Prostate gland (tissue), 2 donors: ENCODE data around the gene BTBD10. TPM values are rescaled to one million over a fixed set of nuclear protein-coding genes. Genes with fewer than 3 reads are reported as not detected.

Experiments used
- DNase-seq: peaks from one replicate; pipeline ENCODE4 v3.0.0-alpha.2; 2019; ENCODE audit warnings: low spot score
- H3K27ac ChIP-seq, 2 donors: fragments of 200-600 bp; sonication (generic); 2 replicates each; pipeline ENCODE4 v1.5.1; 2017 to 2019
- H3K27me3 ChIP-seq: fragments of 200-600 bp; sonication (generic); replicated peaks from 2 replicates; pipeline ENCODE4 v1.5.1; 2019; ENCODE audit not compliant: insufficient read depth
- H3K36me3 ChIP-seq, 2 donors: fragments of 200-600 bp; sonication (generic); 1 replicate in 1 of 2; 2 replicates in 1 of 2; pipeline versions ENCODE4 v1.5.1 to v1.8.1; 2017 to 2019
- H3K4me1 ChIP-seq: fragments of 200-600 bp; sonication (generic); replicated peaks from 2 replicates; pipeline ENCODE4 v1.5.1; 2019
- H3K4me3 ChIP-seq, 2 donors: fragments of 200-600 bp; sonication (generic); 2 replicates each; pipeline ENCODE4 v1.5.1; 2017 to 2019
- H3K9me3 ChIP-seq: fragments of 200-600 bp; sonication (generic); 2 replicates; pipeline ENCODE4 v1.5.1; 2017
- POLR2A ChIP-seq: fragments of 450-650 bp; IDR thresholded peaks from one replicate; pipeline ENCODE4 v1.6.1; 2016; ENCODE audit warnings: antibody characterized with exemption, mild to moderate bottlenecking
- POLR2AphosphoS5 ChIP-seq: sonication (generic); formaldehyde crosslinking; IDR thresholded peaks from one replicate; pipeline ENCODE4 v1.6.1; 2017; ENCODE audit warnings: antibody characterized with exemption
- WGBS: methylation state at CpG from one replicate; pipeline ENCODE4 v1.1.5; 2018; 5-methylcytosine and 5-hydroxymethylcytosine counted together
- intact Hi-C: fragments of 100-400 bp; cut with DNase I; formaldehyde crosslinking; loops from one replicate; pipeline ENCODE4 v1.14.2; 2022
- total RNA-seq, 2 donors: library from RNA; depleted of rRNA; stranded (reverse); fragments of >200 nt; gene quantifications; one replicate each; pipeline ENCODE4 v1.1.0, GENCODE V29; 2016
- TF ChIP-seq, protein P1 (sequence below), 4 experiments: fragments of 200-600 bp in 2 of 4; fragments of 450-650 bp in 2 of 4; sonication (generic) in 2 of 4; IDR thresholded peaks; 1 replicate in 3 of 4; 2 replicates in 1 of 4; pipeline ENCODE4 v1.5.1; 2016 to 2019; ENCODE audit warnings: antibody characterized with exemption in 4 of 4, mild to moderate bottlenecking in 2 of 4, moderate library complexity in 2 of 4

Gene BTBD10
- total RNA-seq, 2 donors from 2014 or later, result 21.9 to 31.8 TPM

GRCh38 chr11:13434247-13435205 lies 28.5 kb downstream of the BTBD10 start:
- TF ChIP-seq POLR2A (no peak), POLR2AphosphoS5 (no peak)
- TF ChIP-seq, protein P1, sequence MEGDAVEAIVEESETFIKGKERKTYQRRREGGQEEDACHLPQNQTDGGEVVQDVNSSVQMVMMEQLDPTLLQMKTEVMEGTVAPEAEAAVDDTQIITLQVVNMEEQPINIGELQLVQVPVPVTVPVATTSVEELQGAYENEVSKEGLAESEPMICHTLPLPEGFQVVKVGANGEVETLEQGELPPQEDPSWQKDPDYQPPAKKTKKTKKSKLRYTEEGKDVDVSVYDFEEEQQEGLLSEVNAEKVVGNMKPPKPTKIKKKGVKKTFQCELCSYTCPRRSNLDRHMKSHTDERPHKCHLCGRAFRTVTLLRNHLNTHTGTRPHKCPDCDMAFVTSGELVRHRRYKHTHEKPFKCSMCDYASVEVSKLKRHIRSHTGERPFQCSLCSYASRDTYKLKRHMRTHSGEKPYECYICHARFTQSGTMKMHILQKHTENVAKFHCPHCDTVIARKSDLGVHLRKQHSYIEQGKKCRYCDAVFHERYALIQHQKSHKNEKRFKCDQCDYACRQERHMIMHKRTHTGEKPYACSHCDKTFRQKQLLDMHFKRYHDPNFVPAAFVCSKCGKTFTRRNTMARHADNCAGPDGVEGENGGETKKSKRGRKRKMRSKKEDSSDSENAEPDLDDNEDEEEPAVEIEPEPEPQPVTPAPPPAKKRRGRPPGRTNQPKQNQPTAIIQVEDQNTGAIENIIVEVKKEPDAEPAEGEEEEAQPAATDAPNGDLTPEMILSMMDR (IDR thresholded peaks at IDR 0.05), result no peak
- Histone ChIP-seq H3K9me3 (no peaks in the 10 kb centered on the region), H3K27me3 (no peaks in the 10 kb centered on the region), H3K4me3 (no peak overlapping the region), H3K27ac (no peak overlapping the region), H3K4me1 (no peaks in the 10 kb centered on the region), H3K36me3 (no peaks in the 10 kb centered on the region)
- 93% methylated on average over 6 of the region's 6 CpGs for WGBS
- DNase-seq, result no peak
- intact Hi-C loops, result no loop called here

DNA sequence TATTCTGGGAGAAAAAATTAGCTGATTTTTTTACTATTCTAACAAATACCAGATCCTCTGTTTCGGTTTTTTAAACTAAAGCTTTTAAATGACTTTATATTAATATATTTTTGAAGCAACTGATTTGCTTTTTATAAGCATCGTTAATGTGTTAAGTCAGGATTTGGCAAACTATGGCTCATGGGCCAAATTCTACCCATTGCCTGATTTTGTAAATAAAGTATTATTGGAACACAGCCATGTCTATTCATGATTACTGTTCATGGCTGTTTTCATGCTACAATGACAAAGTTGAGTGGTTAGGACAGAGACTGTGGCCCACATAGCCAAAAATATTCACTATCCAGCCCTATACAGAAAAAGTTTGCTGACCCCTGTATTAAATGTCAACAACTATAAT lies 29.6 kb downstream of the BTBD10 start:
- Histone ChIP-seq H3K27ac (no peak overlapping the region), H3K36me3 (no peaks in the 10 kb centered on the region), H3K4me1 (no peaks in the 10 kb centered on the region), H3K4me3 (no peak overlapping the region), H3K9me3 (no peaks in the 10 kb centered on the region), H3K27me3 (no peaks in the 10 kb centered on the region)
- no peak for DNase-seq
- WGBS, result 94% methylated on average over 2 of the region's 2 CpGs
- TF ChIP-seq, protein P1 (IDR thresholded peaks at IDR 0.05), result no peak
- TF ChIP-seq POLR2A (no peak), POLR2AphosphoS5 (no peak)
- intact Hi-C loops, result no loop called here

DNA sequence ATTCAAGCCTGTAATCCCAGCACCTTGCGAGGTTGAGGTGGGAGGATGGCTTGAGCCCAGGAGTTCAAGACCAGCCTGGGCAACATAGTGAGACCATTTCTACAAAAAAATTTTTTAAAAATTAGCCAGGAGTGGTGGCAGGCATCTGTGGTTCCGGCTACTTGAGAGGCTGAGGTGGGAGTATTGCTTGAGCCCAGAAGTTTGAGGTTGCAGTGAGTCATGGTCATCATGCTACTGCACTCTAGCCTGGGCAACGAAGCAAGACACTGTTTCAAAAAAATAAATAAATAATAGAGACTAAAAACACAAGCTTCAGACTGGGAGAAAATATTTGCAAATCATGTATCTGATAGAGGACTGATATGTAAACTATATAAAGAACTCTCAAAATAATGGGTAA lies 33.2 kb downstream of the BTBD10 start:
- no peak overlapping the region for H3K4me3 ChIP-seq
- intact Hi-C loops, result no loop called here
- H3K36me3 ChIP-seq, result no peaks in the 10 kb centered on the region
- over 99% methylated on average over 3 of the region's 3 CpGs for WGBS
- H3K27me3 ChIP-seq, result no peaks in the 10 kb centered on the region
- no peak for DNase-seq
- H3K27ac ChIP-seq, result no peak overlapping the region
- no peaks in the 10 kb centered on the region for H3K9me3 ChIP-seq
- no peak for TF ChIP-seq POLR2A
- no peak for TF ChIP-seq POLR2AphosphoS5
- TF ChIP-seq, protein P1 (IDR thresholded peaks at IDR 0.05), result no peak
- H3K4me1 ChIP-seq, result no peaks in the 10 kb centered on the region

GRCh38 chr11:13429288-13429687 lies 33.7 kb downstream of the BTBD10 start:
- Histone ChIP-seq H3K27ac (no peak overlapping the region), H3K9me3 (no peaks in the 10 kb centered on the region), H3K4me1 (no peaks in the 10 kb centered on the region), H3K27me3 (no peaks in the 10 kb centered on the region), H3K4me3 (no peak overlapping the region), H3K36me3 (no peaks in the 10 kb centered on the region)
- no peak for TF ChIP-seq POLR2A
- TF ChIP-seq, protein P1 (IDR thresholded peaks at IDR 0.05), result no peak
- TF ChIP-seq POLR2AphosphoS5, result no peak
- intact Hi-C loops, result no loop called here
- DNase-seq, result no peak
- 97% methylated on average over 1 of the region's 1 CpG for WGBS

- no peak overlapping the region for H3K4me3 ChIP-seq
- H3K9me3 ChIP-seq, result no peaks in the 10 kb centered on the region
- DNase-seq, result no peak
- no peaks in the 10 kb centered on the region for H3K4me1 ChIP-seq
- no peaks in the 10 kb centered on the region for H3K27me3 ChIP-seq
- intact Hi-C loops, result no loop called here
- TF ChIP-seq POLR2AphosphoS5 (no peak), POLR2A (no peak)
- TF ChIP-seq, protein P1 (IDR thresholded peaks at IDR 0.05), result no peak
- H3K27ac ChIP-seq, result no peak overlapping the region
- no peaks in the 10 kb centered on the region for H3K36me3 ChIP-seq
Measured at GRCh38 chr11:13427440-13427839, 35.6 kb downstream of the BTBD10 start.
